ENCODE data around the gene HSPBAP1.

DNA sequence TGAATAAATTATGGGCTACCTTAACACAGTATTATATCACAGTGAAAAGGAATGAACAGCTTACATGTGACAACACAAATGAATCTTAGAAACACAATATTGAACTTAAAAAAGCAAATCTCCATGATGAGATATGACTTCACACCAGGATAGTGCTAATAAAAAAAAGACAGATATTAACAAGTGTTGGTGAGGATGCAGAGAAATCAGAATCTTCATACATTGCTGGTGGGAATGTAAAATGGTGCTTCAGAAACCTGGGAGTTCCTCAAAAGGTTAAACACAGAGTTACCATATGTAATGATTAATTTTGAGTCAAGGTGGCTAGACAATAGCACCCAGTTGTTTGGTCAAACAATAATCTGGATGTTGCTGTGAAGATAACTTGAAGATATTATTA is 51.4 kb downstream of the HSPBAP1 start:
- TF ChIP-seq, protein P1, sequence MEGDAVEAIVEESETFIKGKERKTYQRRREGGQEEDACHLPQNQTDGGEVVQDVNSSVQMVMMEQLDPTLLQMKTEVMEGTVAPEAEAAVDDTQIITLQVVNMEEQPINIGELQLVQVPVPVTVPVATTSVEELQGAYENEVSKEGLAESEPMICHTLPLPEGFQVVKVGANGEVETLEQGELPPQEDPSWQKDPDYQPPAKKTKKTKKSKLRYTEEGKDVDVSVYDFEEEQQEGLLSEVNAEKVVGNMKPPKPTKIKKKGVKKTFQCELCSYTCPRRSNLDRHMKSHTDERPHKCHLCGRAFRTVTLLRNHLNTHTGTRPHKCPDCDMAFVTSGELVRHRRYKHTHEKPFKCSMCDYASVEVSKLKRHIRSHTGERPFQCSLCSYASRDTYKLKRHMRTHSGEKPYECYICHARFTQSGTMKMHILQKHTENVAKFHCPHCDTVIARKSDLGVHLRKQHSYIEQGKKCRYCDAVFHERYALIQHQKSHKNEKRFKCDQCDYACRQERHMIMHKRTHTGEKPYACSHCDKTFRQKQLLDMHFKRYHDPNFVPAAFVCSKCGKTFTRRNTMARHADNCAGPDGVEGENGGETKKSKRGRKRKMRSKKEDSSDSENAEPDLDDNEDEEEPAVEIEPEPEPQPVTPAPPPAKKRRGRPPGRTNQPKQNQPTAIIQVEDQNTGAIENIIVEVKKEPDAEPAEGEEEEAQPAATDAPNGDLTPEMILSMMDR (conservative IDR thresholded peaks at IDR 0.05; ENCODE audit: low read length), result no peak
- no peak for TF ChIP-seq EZH2phosphoT487 (IDR thresholded peaks at IDR 0.05; ENCODE audit: borderline replicate concordance)
